HepG2 (cell line): Measurements from ENCODE around the gene TEX14. TPM values are rescaled to one million over a fixed set of nuclear protein-coding genes. Genes with fewer than 3 reads are reported as not detected.

Source experiments
- ATAC-seq: fragments of 200-7000 bp; cut with Tn5 transposase; 3 replicates; pipeline ENCODE4 v1.9.1; 2020; ENCODE audit warnings: mild to moderate bottlenecking, moderate library complexity
- BruUV-seq: library from RNA; stranded (reverse); fragments of 400-500 nt; replicated peaks from 2 replicates; lab custom pipeline; 2021; lab: Mats Ljungman, UMichigan
- CTCF ChIA-PET: fragments of 300-600 bp; formaldehyde crosslinking; extraction: SDS; loops from one replicate; lab custom pipeline; 2021; ENCODE audit warnings: low total read pairs, inconsistent platforms, low intra/inter-chr PET ratio; lab: Yijun Ruan, JAX
- POLR2A ChIA-PET: fragments of 350-600 bp; sonication (Branson Sonifier 250); formaldehyde crosslinking; loops from one replicate; lab custom pipeline; 2020; ENCODE audit warnings: antibody characterized with exemption, inconsistent platforms; lab: Yijun Ruan, JAX
- DNase-seq: peaks from one replicate; pipeline ENCODE4 v3.0.0-alpha.2; 2015; ENCODE audit warnings: low spot score
- FAIRE-seq: peaks from 3 replicates; lab custom pipeline; 2011; peaks lifted over from hg19 to GRCh38; lab: Jason Lieb, UNC
- H2AFZ ChIP-seq: one replicate; pipeline ENCODE4 v1.6.1; 2011; ENCODE audit warnings: low read length, inconsistent platforms
- H3K27ac ChIP-seq: fragments of 300-600 bp; 3 replicates; pipeline ENCODE4 v1.8.0; 2011; ENCODE audit warnings: mixed run types, mild to moderate bottlenecking, mixed read lengths, low read length, inconsistent platforms; ENCODE audit not compliant: insufficient read depth; ENCODE audit errors: extremely low read length
- H3K27me3 ChIP-seq, 2 experiments: fragments of 200-600 bp in 1 of 2; 2 replicates in 1 of 2; 3 replicates in 1 of 2; pipeline versions ENCODE4 v1.6.0 to v1.8.0; 2011; ENCODE audit warnings: low read length in 2 of 2, mild to moderate bottlenecking in 2 of 2, moderate library complexity in 2 of 2, inconsistent platforms in 1 of 2; ENCODE audit not compliant: insufficient read depth in 2 of 2, control insufficient read depth in 1 of 2
- H3K36me3 ChIP-seq, 2 experiments: fragments of 200-600 bp in 1 of 2; replicated peaks in 1 of 2; 2 replicates in 1 of 2; 3 replicates in 1 of 2; pipeline versions ENCODE4 v1.5.1 to v1.8.0; 2011; ENCODE audit warnings: low read length in 2 of 2, inconsistent platforms in 1 of 2; ENCODE audit not compliant: insufficient read depth in 2 of 2, control insufficient read depth in 1 of 2
- H3K4me1 ChIP-seq: 2 replicates; pipeline ENCODE4 v1.5.1; 2012; ENCODE audit warnings: low read length, inconsistent platforms; ENCODE audit not compliant: insufficient read depth
- H3K4me2 ChIP-seq: 2 replicates; pipeline ENCODE4 v1.6.0; 2011; ENCODE audit warnings: low read depth, low read length, inconsistent platforms
- H3K4me3 ChIP-seq, 3 experiments: fragments of 200-600 bp in 1 of 3; sonication (generic), shearing (Covaris generic) in 1 of 3; replicated peaks in 1 of 3; 2 replicates each; pipeline ENCODE4 v1.5.1; 2011 to 2016; ENCODE audit warnings: low read length in 3 of 3, inconsistent platforms in 2 of 3, low read depth in 2 of 3, mild to moderate bottlenecking in 2 of 3, control low read depth in 1 of 3, mixed read lengths in 1 of 3; ENCODE audit not compliant: insufficient read depth in 1 of 3
- H3K79me2 ChIP-seq: one replicate; pipeline ENCODE4 v1.6.1; 2011; ENCODE audit warnings: low read length, inconsistent platforms; ENCODE audit not compliant: insufficient read depth
- H3K9ac ChIP-seq: 2 replicates; pipeline ENCODE4 v1.6.0; 2011; ENCODE audit warnings: mild to moderate bottlenecking, low read depth, low read length, inconsistent platforms; ENCODE audit not compliant: insufficient read depth
- H3K9me3 ChIP-seq: 2 replicates; pipeline ENCODE4 v1.5.1; 2012; ENCODE audit warnings: mild to moderate bottlenecking, low read length
- H4K20me1 ChIP-seq: 2 replicates; pipeline ENCODE4 v1.6.0; 2011; ENCODE audit warnings: inconsistent platforms, mild to moderate bottlenecking, low read length, moderate library complexity; ENCODE audit not compliant: insufficient read depth
- KDM5A ChIP-seq: fragments of 200-600 bp; sonication (generic); IDR thresholded peaks from 2 replicates; pipeline ENCODE4 v1.7.0; 2018; ENCODE audit warnings: antibody characterized with exemption, mild to moderate bottlenecking, low read length, borderline replicate concordance
- RXRA ChIP-seq: sonication (generic); formaldehyde crosslinking; IDR thresholded peaks from 2 replicates; pipeline ENCODE4 v1.5.1; 2020; ENCODE audit warnings: missing genetic modification reagents
- ZBTB38 ChIP-seq: sonication (generic); formaldehyde crosslinking; IDR thresholded peaks from 2 replicates; pipeline ENCODE4 v1.5.1; 2020; ENCODE audit warnings: mild to moderate bottlenecking, missing genetic modification reagents
- ZMAT5 ChIP-seq: sonication (generic); formaldehyde crosslinking; IDR thresholded peaks from 2 replicates; pipeline ENCODE4 v1.5.0; 2020; ENCODE audit warnings: mild to moderate bottlenecking, low read depth, missing genetic modification reagents, borderline replicate concordance
- ZNF564 ChIP-seq: sonication (generic); formaldehyde crosslinking; IDR thresholded peaks from 2 replicates; pipeline ENCODE4 v1.8.1; 2023; ENCODE audit warnings: mild to moderate bottlenecking, missing genetic modification reagents
- WGBS: methylation state at CpG from one replicate; pipeline ENCODE4 v1.1.6; 2017; ENCODE audit warnings: low lambda C conversion rate; 5-methylcytosine and 5-hydroxymethylcytosine counted together
- in situ Hi-C: cut with HindIII; loops from 2 replicates; pipeline ENCODE4 v1.10.0; 2017; ENCODE audit warnings: low pct_unique_long_range_greater_than_20kb; ENCODE audit not compliant: extremely low pct_ligation_motif_present
- intact Hi-C: fragments of 100-400 bp; cut with micrococcal nuclease; formaldehyde crosslinking; loops from one replicate; pipeline ENCODE4 v1.10.0; 2022; ENCODE audit not compliant: unreplicated experiment
- polyA plus RNA-seq, 8 experiments: library from polyadenylated mRNA; depleted of rRNA in 3 of 8; stranded (reverse) in 7 of 8; unstranded in 1 of 8; fragments of >200 nt; fragmentation: Illumina TruSeq in 4 of 8; extraction: Trizol in 4 of 8; gene quantifications; 2 replicates each; pipeline versions ENCODE4 v1.2.1 to v1.2.3, GENCODE V29; 2011 to 2016; ENCODE audit warnings: low read depth in 4 of 8, missing spikeins in 1 of 8, mixed read lengths in 1 of 8; ENCODE audit not compliant: insufficient read depth in 1 of 8
- total RNA-seq, 5 experiments: library from RNA; depleted of rRNA; stranded (reverse); fragments of >200 nt; fragmentation: Illumina TruSeq; extraction: Trizol; gene quantifications; 2 replicates each; pipeline ENCODE4 v1.2.3, GENCODE V29; 2016; ENCODE audit warnings: low read depth in 1 of 5
- TF ChIP-seq, protein P1 (sequence below): sonication (generic); formaldehyde crosslinking; IDR thresholded peaks from 2 replicates; pipeline ENCODE4 v1.5.0; 2020; ENCODE audit warnings: mild to moderate bottlenecking, missing genetic modification reagents, borderline replicate concordance

TEX14 gene
- total and polyA plus RNA-seq, 2 of the 13 experiments (the other 11 are each of a cell fraction or from before 2014, with no cell fraction given) = 0.04 to 0.07 TPM

GRCh38 chr17:58537266-58537665 lies 154.6 kb downstream of the TEX14 start (continued):
- no peak for TF ChIP-seq KDM5A
- TF ChIP-seq ZBTB38 (CRISPR knock-in tag) = no peak
- no peak for TF ChIP-seq RXRA (CRISPR knock-in tag)

- 80% methylated on average over 1 of the region's 3 CpGs for WGBS
- POLR2A ChIA-PET = interaction anchor here (1.5 to 7.8 kb wide), 2 partner anchors 95 to 123 kb away, joined by 5 to 73 read pairs; no protein-coding TSS in a partner anchor
These were observed 155.3 kb downstream of the TEX14 start for GRCh38 chr17:58536542-58536941.

More at GRCh38 chr17:58536542-58536941, 155.3 kb downstream of the TEX14 start:
- Histone ChIP-seq H3K27ac (no peak overlapping the region), H3K27me3 (peaks cover 2 to 23% of the 10 kb centered on the region in 2 experiments; a peak in 3 of 5 replicates), H3K4me3 (no peak overlapping the region), H4K20me1 (no peaks in the 10 kb centered on the region), H3K79me2 (no peaks in the 10 kb centered on the region), H3K36me3 (no peaks in the 10 kb centered on the region), H3K4me1 (peaks cover 53% of the 10 kb centered on the region), H3K9me3 (no peaks in the 10 kb centered on the region), H2AFZ (no peak overlapping the region), H3K4me2 (no peak overlapping the region), H3K9ac (no peak overlapping the region)
- CTCF ChIA-PET = no interaction called here
- no peak for FAIRE-seq
- no peak for ATAC-seq
- no TSS peak for BruUV-seq
- DNase-seq = no peak
- in situ Hi-C loops = loop anchor here (10.0 kb wide), 1 partner anchor 58 kb away; no protein-coding TSS in a partner anchor
- TF ChIP-seq ZMAT5 (CRISPR knock-in tag) = no peak
- TF ChIP-seq ZNF564 (CRISPR knock-in tag) = no peak
- TF ChIP-seq, protein P1, sequence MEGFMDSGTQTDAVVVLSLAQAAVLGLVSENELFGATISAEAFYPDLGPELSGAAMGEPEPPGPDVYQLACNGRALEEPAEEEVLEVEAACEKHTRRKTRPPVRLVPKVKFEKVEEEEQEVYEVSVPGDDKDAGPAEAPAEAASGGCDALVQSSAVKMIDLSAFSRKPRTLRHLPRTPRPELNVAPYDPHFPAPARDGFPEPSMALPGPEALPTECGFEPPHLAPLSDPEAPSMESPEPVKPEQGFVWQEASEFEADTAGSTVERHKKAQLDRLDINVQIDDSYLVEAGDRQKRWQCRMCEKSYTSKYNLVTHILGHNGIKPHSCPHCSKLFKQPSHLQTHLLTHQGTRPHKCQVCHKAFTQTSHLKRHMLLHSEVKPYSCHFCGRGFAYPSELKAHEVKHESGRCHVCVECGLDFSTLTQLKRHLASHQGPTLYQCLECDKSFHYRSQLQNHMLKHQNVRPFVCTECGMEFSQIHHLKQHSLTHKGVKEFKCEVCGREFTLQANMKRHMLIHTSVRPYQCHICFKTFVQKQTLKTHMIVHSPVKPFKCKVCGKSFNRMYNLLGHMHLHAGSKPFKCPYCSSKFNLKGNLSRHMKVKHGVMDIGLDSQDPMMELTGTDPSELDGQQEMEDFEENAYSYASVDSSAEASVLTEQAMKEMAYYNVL (CRISPR knock-in tag) = no peak
- intact Hi-C loops = no loop called here
